ENCODE measurements around the gene FGF4. TPM values are rescaled to one million over a fixed set of nuclear protein-coding genes. Genes with fewer than 3 reads are reported as not detected.
A peak's percentile ranks its signal among the peaks of the same experiment; 100 is the strongest.

Gene FGF4
- total and polyA plus RNA-seq, 12 donors, result not detected

DNA sequence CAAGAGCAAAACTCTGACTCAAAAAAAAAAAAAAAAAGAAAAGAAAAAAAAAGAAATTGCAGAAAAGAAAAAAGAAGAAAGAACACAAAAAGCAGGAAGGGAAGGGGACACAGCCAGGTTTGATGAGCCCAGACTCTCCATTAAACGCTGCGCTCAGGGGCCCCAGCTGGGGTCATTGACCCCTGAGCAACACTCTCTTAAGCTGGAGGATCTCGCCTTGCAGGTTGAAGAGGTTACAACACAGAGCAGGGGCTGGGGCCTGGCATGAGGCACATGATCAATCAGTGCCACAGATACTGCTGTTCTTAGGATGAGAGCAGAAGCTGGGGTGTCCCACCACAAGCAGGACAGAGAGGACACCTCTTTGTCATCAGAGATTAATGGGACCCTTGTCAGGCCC, 36.3 kb upstream of the FGF4 start:
- no peak overlapping the region for H3K27ac ChIP-seq
- TF ChIP-seq, protein P1, sequence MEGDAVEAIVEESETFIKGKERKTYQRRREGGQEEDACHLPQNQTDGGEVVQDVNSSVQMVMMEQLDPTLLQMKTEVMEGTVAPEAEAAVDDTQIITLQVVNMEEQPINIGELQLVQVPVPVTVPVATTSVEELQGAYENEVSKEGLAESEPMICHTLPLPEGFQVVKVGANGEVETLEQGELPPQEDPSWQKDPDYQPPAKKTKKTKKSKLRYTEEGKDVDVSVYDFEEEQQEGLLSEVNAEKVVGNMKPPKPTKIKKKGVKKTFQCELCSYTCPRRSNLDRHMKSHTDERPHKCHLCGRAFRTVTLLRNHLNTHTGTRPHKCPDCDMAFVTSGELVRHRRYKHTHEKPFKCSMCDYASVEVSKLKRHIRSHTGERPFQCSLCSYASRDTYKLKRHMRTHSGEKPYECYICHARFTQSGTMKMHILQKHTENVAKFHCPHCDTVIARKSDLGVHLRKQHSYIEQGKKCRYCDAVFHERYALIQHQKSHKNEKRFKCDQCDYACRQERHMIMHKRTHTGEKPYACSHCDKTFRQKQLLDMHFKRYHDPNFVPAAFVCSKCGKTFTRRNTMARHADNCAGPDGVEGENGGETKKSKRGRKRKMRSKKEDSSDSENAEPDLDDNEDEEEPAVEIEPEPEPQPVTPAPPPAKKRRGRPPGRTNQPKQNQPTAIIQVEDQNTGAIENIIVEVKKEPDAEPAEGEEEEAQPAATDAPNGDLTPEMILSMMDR (IDR thresholded peaks at IDR 0.05), result no peak
- no peaks in the 10 kb centered on the region for H3K9me3 ChIP-seq
- no peak overlapping the region for H3K4me3 ChIP-seq
- intact Hi-C loops (cut with DNase I), result no loop called here
- ATAC-seq (no peak), DNase-seq (no peak)
- H3K4me1 ChIP-seq, result no peaks in the 10 kb centered on the region
- 60 to 61% methylated on average over 3 of the region's 3 CpGs for WGBS, 2 donors
- no peaks in the 10 kb centered on the region for H3K36me3 ChIP-seq
- peaks cover 8 to 67% (median 31%) of the 10 kb centered on the region in 7 donors for H3K27me3 ChIP-seq

DNA sequence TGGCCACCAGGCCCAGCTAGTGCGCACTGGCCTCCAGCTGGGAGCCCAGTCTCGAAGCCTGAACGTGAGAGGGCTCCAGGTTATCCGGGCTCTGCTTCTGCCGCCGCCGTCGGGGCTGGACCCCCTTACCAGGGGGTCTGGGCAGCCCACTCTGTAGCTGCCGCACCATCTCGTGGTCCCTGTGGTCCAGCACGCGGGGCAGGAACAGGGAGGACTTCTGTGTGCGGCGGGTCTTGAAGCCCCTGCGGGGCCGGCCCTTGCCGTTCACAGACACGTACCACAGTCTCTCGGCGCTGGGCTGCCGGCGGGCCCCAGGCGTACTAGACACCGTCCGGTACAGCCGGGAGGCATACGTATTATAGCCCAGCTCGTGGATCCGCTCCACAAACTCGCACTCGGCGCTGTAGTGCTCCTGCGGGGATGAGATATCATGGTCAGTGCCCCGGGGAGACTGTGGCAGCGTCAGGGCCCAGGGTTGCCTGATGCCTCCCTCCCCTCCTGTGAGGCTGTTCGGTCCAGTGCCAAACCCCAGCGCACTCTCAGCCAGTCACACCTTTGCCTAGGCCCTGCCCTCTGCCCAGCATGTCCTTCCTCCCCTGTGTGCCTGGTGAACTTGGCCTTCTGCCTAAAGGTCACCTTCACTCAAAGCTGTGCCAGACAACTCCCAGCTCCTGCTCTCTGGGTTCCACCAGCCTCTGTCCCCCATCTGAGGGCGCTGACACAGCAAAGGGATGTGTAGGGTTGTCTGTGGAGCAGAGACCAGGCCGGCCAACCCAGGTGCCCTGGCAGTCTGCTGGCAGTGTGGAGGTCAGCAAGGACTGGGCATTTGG, 35.4 kb upstream of the FGF4 start:
- 91% methylated on average over 38 to 39 of the region's 39 CpGs for WGBS, 2 donors
- ATAC-seq, result peak in 1 of 8 donors; percentile 24
- DNase-seq, result no peak
- TF ChIP-seq, protein P1 (IDR thresholded peaks at IDR 0.05), result no peak
- Histone ChIP-seq H3K27me3 (peaks cover under 1 to 58% (median 22%) of the 10 kb centered on the region in 7 donors), H3K9me3 (no peaks in the 10 kb centered on the region), H3K4me3 (no peak overlapping the region), H3K36me3 (no peaks in the 10 kb centered on the region), H3K27ac (no peak overlapping the region), H3K4me1 (no peaks in the 10 kb centered on the region)
- intact Hi-C loops (cut with DNase I), result no loop called here

DNA sequence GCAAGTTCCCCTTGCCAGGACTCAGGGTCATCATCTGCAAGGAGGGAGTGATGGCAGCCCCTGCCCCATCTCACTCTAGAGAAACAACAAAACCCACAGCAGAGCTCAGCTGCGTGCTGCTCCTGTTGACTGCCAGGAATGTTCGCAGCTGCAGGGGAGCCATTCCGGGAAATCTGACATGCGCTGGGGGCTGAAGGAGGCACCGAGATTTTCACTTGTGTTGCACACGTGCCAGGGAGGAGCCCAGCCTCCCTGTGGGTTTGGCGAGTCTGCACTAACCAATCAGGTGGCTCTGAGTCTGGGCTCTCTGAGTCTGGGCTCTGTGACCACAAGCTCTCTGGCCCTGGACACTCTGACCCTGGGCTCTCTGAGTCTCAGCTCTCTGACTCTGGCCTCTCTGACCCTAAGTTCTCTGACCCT, 33.5 kb upstream of the FGF4 start:
- H3K4me3 ChIP-seq, result no peak overlapping the region
- DNase-seq, result no peak
- TF ChIP-seq, protein P1 (IDR thresholded peaks at IDR 0.05), result no peak
- no peaks in the 10 kb centered on the region for H3K36me3 ChIP-seq
- no peak overlapping the region for H3K27ac ChIP-seq
- no peak for ATAC-seq
- peaks cover 0 to 42% (median 10%) of the 10 kb centered on the region in 7 donors for H3K27me3 ChIP-seq
- H3K9me3 ChIP-seq, result no peaks in the 10 kb centered on the region
- H3K4me1 ChIP-seq, result peaks cover 0 to 7% (median 0%) of the 10 kb centered on the region in 9 donors
- intact Hi-C loops (cut with DNase I), result loop anchor here in 2 of 10 donors (10.0 kb wide), 1 partner anchor 94 kb away; no protein-coding TSS in a partner anchor
- 23 to 25% methylated on average over 7 of the region's 7 CpGs for WGBS, 2 donors

DNA sequence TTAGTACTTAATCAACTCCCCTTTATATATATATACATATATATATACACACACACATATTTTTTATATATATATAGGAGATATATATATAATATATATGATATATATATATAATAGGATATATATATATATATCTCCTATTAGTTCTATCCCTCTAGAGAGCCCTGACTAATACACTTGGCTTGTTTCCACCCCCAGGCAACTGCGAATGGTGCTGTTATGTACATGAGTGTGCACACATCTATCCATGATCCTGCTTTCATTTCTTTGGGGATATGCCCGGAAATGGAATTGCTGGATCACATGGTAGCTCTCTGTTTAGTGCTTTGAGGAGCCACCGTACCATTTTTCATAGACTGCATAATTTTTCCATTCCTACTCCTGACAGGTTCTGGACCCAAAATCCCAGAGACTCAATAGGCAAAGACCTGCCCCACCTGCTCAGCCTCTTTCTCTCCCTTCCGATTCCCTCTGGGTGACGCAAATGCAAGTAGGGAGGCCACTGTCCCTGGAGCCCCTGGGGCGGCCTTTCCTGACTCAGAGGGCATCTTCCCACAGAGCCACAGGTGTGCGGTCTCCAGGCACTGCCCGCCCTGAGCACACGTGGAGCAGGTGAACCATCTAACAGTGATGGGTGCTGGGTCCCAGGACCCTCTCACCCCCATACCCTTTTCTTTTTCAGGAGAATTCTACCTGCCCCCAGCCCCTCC, 32.1 kb upstream of the FGF4 start:
- H3K27me3 ChIP-seq, result peaks cover 0 to 36% (median 4%) of the 10 kb centered on the region in 7 donors
- no peaks in the 10 kb centered on the region for H3K9me3 ChIP-seq
- ATAC-seq, result no peak
- intact Hi-C loops (cut with DNase I), result loop anchor here in 2 of 10 donors (10.0 kb wide), 1 partner anchor 92 kb away; no protein-coding TSS in a partner anchor
- no peaks in the 10 kb centered on the region for H3K36me3 ChIP-seq
- 88 to 89% methylated on average over 9 of the region's 9 CpGs for WGBS, 2 donors
- DNase-seq, result no peak
- TF ChIP-seq, protein P1 (IDR thresholded peaks at IDR 0.05), result no peak
- H3K27ac ChIP-seq, result no peak overlapping the region
- peaks cover 0 to 7% (median 0%) of the 10 kb centered on the region in 9 donors for H3K4me1 ChIP-seq
- H3K4me3 ChIP-seq, result no peak overlapping the region
